HEK293 (cell line): Measurements from ENCODE around the gene IL4R.

Source experiments
- CTCF ChIA-PET: fragments of 350-600 bp; formaldehyde crosslinking; extraction: SDS; loops from one replicate; lab custom pipeline; 2021; ENCODE audit warnings: antibody characterized with exemption; lab: Yijun Ruan, JAX
- POLR2A ChIA-PET: fragments of 300-600 bp; formaldehyde crosslinking; extraction: SDS; loops from one replicate; lab custom pipeline; 2020; ENCODE audit warnings: antibody characterized with exemption, inconsistent platforms; lab: Yijun Ruan, JAX
- H3K27ac ChIP-seq: fragments of 200-500 bp; sonication (Bioruptor generic); 2 replicates; pipeline ENCODE4 v1.5.1; 2014; ENCODE audit warnings: low read depth, low read length, control low read depth, inconsistent platforms; ENCODE audit errors: extremely low read depth
- H3K36me3 ChIP-seq, 2 experiments: fragments of 200-500 bp in 1 of 2; sonication (Bioruptor generic) in 1 of 2; 1 replicate in 1 of 2; 2 replicates in 1 of 2; pipeline ENCODE4 v1.5.1; 2014 to 2017; ENCODE audit warnings: inconsistent platforms in 2 of 2, low read length in 2 of 2; ENCODE audit not compliant: control insufficient read depth in 2 of 2, insufficient read depth in 1 of 2
- H3K4me1 ChIP-seq: fragments of 200-500 bp; sonication (Bioruptor generic); 2 replicates; pipeline ENCODE4 v1.5.1; 2014; ENCODE audit warnings: mild to moderate bottlenecking, low read length, inconsistent platforms; ENCODE audit not compliant: control insufficient read depth, insufficient read depth
- H3K4me3 ChIP-seq: 2 replicates; pipeline ENCODE4 v1.5.1; 2011; ENCODE audit warnings: low read depth, mild to moderate bottlenecking, control low read depth, low read length, moderate library complexity
- H3K9me3 ChIP-seq: fragments of 200-500 bp; sonication (Bioruptor generic); 2 replicates; pipeline ENCODE4 v1.5.1; 2014; ENCODE audit warnings: low read depth, low read length, inconsistent platforms; ENCODE audit not compliant: control insufficient read depth, insufficient read depth
- HIC1 ChIP-seq: fragments of 450-650 bp; formaldehyde crosslinking; IDR thresholded peaks from 2 replicates; pipeline ENCODE4 v1.5.1; 2016; ENCODE audit warnings: missing biosample characterization, missing genetic modification characterization
- MYNN ChIP-seq: fragments of 450-650 bp; formaldehyde crosslinking; IDR thresholded peaks from 2 replicates; pipeline ENCODE4 v1.5.1; 2016; ENCODE audit warnings: missing biosample characterization, missing genetic modification characterization, borderline replicate concordance
- PATZ1 ChIP-seq: fragments of 450-650 bp; formaldehyde crosslinking; IDR thresholded peaks from 2 replicates; pipeline ENCODE4 v1.5.1; 2016; ENCODE audit warnings: missing biosample characterization, missing genetic modification characterization
- PRDM10 ChIP-seq: fragments of 450-650 bp; formaldehyde crosslinking; IDR thresholded peaks from 2 replicates; pipeline ENCODE4 v1.5.1; 2016; ENCODE audit warnings: missing biosample characterization, missing genetic modification characterization
- REPIN1 ChIP-seq: fragments of 450-650 bp; formaldehyde crosslinking; IDR thresholded peaks from 2 replicates; pipeline ENCODE4 v1.5.1; 2017; ENCODE audit warnings: missing biosample characterization, missing genetic modification characterization, low read depth
- ZEB2 ChIP-seq: fragments of 450-650 bp; formaldehyde crosslinking; IDR thresholded peaks from 2 replicates; pipeline ENCODE4 v1.5.1; 2016; ENCODE audit warnings: missing biosample characterization, missing genetic modification characterization
- ZFP3 ChIP-seq: fragments of 450-650 bp; formaldehyde crosslinking; IDR thresholded peaks from 2 replicates; pipeline ENCODE4 v1.5.1; 2016; ENCODE audit warnings: low read depth, missing biosample characterization, missing genetic modification characterization
- ZIC2 ChIP-seq: fragments of 450-650 bp; formaldehyde crosslinking; IDR thresholded peaks from 2 replicates; pipeline ENCODE4 v1.5.1; 2016; ENCODE audit warnings: missing biosample characterization, missing genetic modification characterization
- ZNF133 ChIP-seq: fragments of 450-650 bp; formaldehyde crosslinking; IDR thresholded peaks from 2 replicates; pipeline ENCODE4 v1.5.1; 2016; ENCODE audit warnings: missing biosample characterization, missing genetic modification characterization
- ZNF138 ChIP-seq: fragments of 450-650 bp; formaldehyde crosslinking; IDR thresholded peaks from 2 replicates; pipeline ENCODE4 v1.5.1; 2016; ENCODE audit warnings: missing biosample characterization, missing genetic modification characterization, borderline replicate concordance
- ZNF19 ChIP-seq: fragments of 450-650 bp; formaldehyde crosslinking; IDR thresholded peaks from 2 replicates; pipeline ENCODE4; 2016; ENCODE audit warnings: missing biosample characterization, missing genetic modification characterization, low read depth
- ZNF2 ChIP-seq: fragments of 450-650 bp; formaldehyde crosslinking; IDR thresholded peaks from 2 replicates; pipeline ENCODE4 v1.5.1; 2016; ENCODE audit warnings: missing biosample characterization, missing genetic modification characterization
- ZNF24 ChIP-seq: fragments of 450-650 bp; formaldehyde crosslinking; IDR thresholded peaks from 2 replicates; pipeline ENCODE4 v1.5.1; 2016; ENCODE audit warnings: missing biosample characterization, missing genetic modification characterization
- ZNF366 ChIP-seq: fragments of 450-650 bp; formaldehyde crosslinking; conservative IDR thresholded peaks from 2 replicates; pipeline ENCODE4 v1.5.1; 2016; ENCODE audit warnings: missing biosample characterization, missing genetic modification characterization
- ZNF37A ChIP-seq: fragments of 450-650 bp; IDR thresholded peaks from 2 replicates; pipeline ENCODE4 v1.5.1; 2018; ENCODE audit warnings: missing biosample characterization, missing genetic modification characterization
- ZNF488 ChIP-seq: fragments of 450-650 bp; formaldehyde crosslinking; IDR thresholded peaks from 2 replicates; pipeline ENCODE4 v1.5.1; 2016; ENCODE audit warnings: missing biosample characterization, missing genetic modification characterization
- ZNF549 ChIP-seq: fragments of 450-650 bp; IDR thresholded peaks from 2 replicates; pipeline ENCODE4 v1.5.1; 2018; ENCODE audit warnings: missing biosample characterization, missing genetic modification characterization, mild to moderate bottlenecking, inconsistent platforms, moderate library complexity
- ZNF623 ChIP-seq: fragments of 450-650 bp; formaldehyde crosslinking; IDR thresholded peaks from 2 replicates; pipeline ENCODE4 v1.5.1; 2016; ENCODE audit warnings: missing biosample characterization, missing genetic modification characterization
- ZNF776 ChIP-seq: fragments of 450-650 bp; formaldehyde crosslinking; IDR thresholded peaks from 2 replicates; pipeline ENCODE4 v1.5.0; 2017; ENCODE audit warnings: missing biosample characterization, missing genetic modification characterization, borderline replicate concordance
- ZSCAN5A ChIP-seq: fragments of 450-650 bp; formaldehyde crosslinking; IDR thresholded peaks from 2 replicates; pipeline ENCODE4 v1.5.1; 2016; ENCODE audit warnings: missing biosample characterization, missing genetic modification characterization

Gene IL4R

GRCh38 chr16:27381974-27382855, 68.4 kb downstream of the IL4R start (continued):
- TF ChIP-seq PRDM10 (tag by site-specific recombination) (no peak), ZEB2 (tag by site-specific recombination) (no peak)

- POLR2A ChIA-PET = no interaction called here
- Histone ChIP-seq H3K36me3 (no peaks in the 10 kb centered on the region), H3K4me1 (no peaks in the 10 kb centered on the region), H3K27ac (no peak overlapping the region), H3K9me3 (no peaks in the 10 kb centered on the region), H3K4me3 (no peak overlapping the region)
- no peak for TF ChIP-seq ZFP3 (tag by site-specific recombination)
- TF ChIP-seq ZNF24 (tag by site-specific recombination) = no peak
- TF ChIP-seq ZNF623 (tag by site-specific recombination) = no peak
- no peak for TF ChIP-seq ZNF488 (tag by site-specific recombination)
- TF ChIP-seq ZNF37A (tag by site-specific recombination) = no peak
- TF ChIP-seq ZNF366 (tag by site-specific recombination) = no peak
- CTCF ChIA-PET = interaction anchor here (1.1 kb wide), 1 partner anchor 8 kb away, joined by 3 read pairs; no protein-coding TSS in a partner anchor
These were observed 69.9 kb downstream of the IL4R start for GRCh38 chr16:27383556-27384243.

- H3K9me3 ChIP-seq = no peaks in the 10 kb centered on the region
- ChIA-PET POLR2A (no interaction called here), CTCF (interaction anchor here (1.1 kb wide), 1 partner anchor 8 kb away, joined by 3 read pairs; no protein-coding TSS in a partner anchor)
- H3K4me3 ChIP-seq = no peak overlapping the region
- no peaks in the 10 kb centered on the region for H3K36me3 ChIP-seq
- H3K27ac ChIP-seq = no peak overlapping the region
- H3K4me1 ChIP-seq = no peaks in the 10 kb centered on the region
- no peak for TF ChIP-seq MYNN (tag by site-specific recombination)
- TF ChIP-seq ZNF138 (tag by site-specific recombination) = no peak
- no peak for TF ChIP-seq ZIC2
- TF ChIP-seq ZNF549 (tag by site-specific recombination) = no peak
- no peak for TF ChIP-seq ZNF19 (tag by site-specific recombination)
- no peak for TF ChIP-seq PATZ1 (tag by site-specific recombination)
- no peak for TF ChIP-seq HIC1 (tag by site-specific recombination)
- TF ChIP-seq ZSCAN5A (tag by site-specific recombination) = no peak
- TF ChIP-seq ZNF133 (tag by site-specific recombination) = no peak
- no peak for TF ChIP-seq ZNF2
- no peak for TF ChIP-seq ZNF776
- TF ChIP-seq REPIN1 (tag by site-specific recombination) = no peak
These were observed 70.7 kb downstream of the IL4R start for GRCh38 chr16:27384425-27384824.
